ENCODE measurements around the gene FARP1.
"Not testable (repeated sequence)": the region's sequence is repeated elsewhere in the genome, so short reads cannot be mapped to it uniquely, and the experiment has no call there.

The FARP1 gene

DNA sequence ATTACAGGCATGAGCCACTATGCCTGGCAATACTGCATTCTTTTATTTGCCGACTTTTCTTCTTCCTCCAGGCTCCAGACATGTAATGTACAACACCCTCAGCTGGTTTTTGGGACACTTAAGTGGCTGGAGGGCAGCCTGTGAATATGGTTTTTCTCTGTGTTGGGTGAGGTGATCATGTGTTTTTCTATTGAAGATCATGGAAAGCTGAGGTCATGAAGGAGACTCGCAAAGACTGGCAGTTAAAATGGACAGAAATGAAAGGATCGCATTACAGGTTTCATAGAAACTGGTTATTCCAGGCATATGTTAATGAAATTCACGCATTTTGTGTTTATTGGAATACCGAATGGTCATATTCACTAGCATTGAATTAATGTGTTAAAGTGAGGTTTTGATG, 119.4 kb downstream of the FARP1 start:
- no peaks in the 10 kb centered on the region for H3K4me1 ChIP-seq (ENCODE audit: control insufficient read depth, insufficient read depth, low read length, unreplicated experiment)
- no peak overlapping the region for H3K4me3 ChIP-seq (ENCODE audit: low read depth, low read length)
- H2AFZ ChIP-seq (ENCODE audit: low read length, unreplicated experiment): no peak overlapping the region
- H3K27ac ChIP-seq (ENCODE audit: low read depth, low read length): no peak overlapping the region
- no peaks in the 10 kb centered on the region for H3K79me2 ChIP-seq (ENCODE audit: control insufficient read depth, insufficient read depth, low read length, unreplicated experiment)
- H3K27me3 ChIP-seq (ENCODE audit: insufficient read depth, low read length): no peaks in the 10 kb centered on the region
- H3K36me3 ChIP-seq (ENCODE audit: insufficient read depth, low read length): no peaks in the 10 kb centered on the region

DNA sequence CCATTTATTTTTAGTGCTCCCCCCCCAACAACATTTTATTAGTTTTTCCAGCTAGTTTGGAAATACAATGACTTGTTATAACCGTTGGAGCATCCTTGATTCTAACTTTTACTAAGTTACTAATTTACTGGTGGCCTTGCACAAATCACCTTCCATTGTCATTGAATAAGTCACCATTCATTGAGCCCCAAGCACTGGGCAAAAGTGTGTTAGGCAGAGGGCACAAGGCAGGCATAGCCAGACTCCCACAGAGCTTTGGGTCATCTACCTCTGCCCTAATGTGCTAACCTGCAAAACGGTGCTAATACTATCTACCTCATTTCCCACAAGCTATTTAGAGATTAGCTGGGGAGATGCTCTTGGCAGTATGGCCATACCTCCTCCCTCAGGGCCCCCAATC, 120.9 kb downstream of the FARP1 start:
- no peak overlapping the region for H3K4me3 ChIP-seq (ENCODE audit: low read depth, low read length)
- H3K4me1 ChIP-seq (ENCODE audit: control insufficient read depth, insufficient read depth, low read length, unreplicated experiment): no peaks in the 10 kb centered on the region
- no peaks in the 10 kb centered on the region for H3K27me3 ChIP-seq (ENCODE audit: insufficient read depth, low read length)
- no peak overlapping the region for H3K27ac ChIP-seq (ENCODE audit: low read depth, low read length)
- no peaks in the 10 kb centered on the region for H3K79me2 ChIP-seq (ENCODE audit: control insufficient read depth, insufficient read depth, low read length, unreplicated experiment)
- no peak overlapping the region for H2AFZ ChIP-seq (ENCODE audit: low read length, unreplicated experiment)
- H3K36me3 ChIP-seq (ENCODE audit: insufficient read depth, low read length): no peaks in the 10 kb centered on the region

DNA sequence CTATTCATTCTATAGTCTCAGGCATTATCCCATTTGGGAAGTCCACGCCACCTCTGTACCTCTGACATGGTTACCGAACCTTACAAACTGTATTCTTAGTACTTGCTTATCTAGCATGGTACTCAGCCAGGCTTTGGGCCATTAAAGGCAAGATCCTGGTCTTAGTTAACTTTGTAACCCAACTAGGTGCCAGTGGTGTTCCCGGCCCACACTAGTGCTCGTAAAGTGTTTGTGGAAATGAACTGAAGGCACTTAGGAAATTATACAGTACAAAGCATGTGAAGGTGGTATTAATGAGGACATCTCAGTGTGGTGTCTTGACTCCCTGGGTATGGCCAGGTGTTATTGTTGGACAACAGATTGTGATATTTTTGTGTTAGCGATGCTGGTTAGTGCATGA, 122.0 kb downstream of the FARP1 start:
- no peak overlapping the region for H2AFZ ChIP-seq (ENCODE audit: low read length, unreplicated experiment)
- H3K36me3 ChIP-seq (ENCODE audit: insufficient read depth, low read length): no peaks in the 10 kb centered on the region
- H3K79me2 ChIP-seq (ENCODE audit: control insufficient read depth, insufficient read depth, low read length, unreplicated experiment): no peaks in the 10 kb centered on the region
- no peaks in the 10 kb centered on the region for H3K4me1 ChIP-seq (ENCODE audit: control insufficient read depth, insufficient read depth, low read length, unreplicated experiment)
- H3K27me3 ChIP-seq (ENCODE audit: insufficient read depth, low read length): no peaks in the 10 kb centered on the region
- H3K4me3 ChIP-seq (ENCODE audit: low read depth, low read length): no peak overlapping the region
- H3K27ac ChIP-seq (ENCODE audit: low read depth, low read length): no peak overlapping the region

DNA sequence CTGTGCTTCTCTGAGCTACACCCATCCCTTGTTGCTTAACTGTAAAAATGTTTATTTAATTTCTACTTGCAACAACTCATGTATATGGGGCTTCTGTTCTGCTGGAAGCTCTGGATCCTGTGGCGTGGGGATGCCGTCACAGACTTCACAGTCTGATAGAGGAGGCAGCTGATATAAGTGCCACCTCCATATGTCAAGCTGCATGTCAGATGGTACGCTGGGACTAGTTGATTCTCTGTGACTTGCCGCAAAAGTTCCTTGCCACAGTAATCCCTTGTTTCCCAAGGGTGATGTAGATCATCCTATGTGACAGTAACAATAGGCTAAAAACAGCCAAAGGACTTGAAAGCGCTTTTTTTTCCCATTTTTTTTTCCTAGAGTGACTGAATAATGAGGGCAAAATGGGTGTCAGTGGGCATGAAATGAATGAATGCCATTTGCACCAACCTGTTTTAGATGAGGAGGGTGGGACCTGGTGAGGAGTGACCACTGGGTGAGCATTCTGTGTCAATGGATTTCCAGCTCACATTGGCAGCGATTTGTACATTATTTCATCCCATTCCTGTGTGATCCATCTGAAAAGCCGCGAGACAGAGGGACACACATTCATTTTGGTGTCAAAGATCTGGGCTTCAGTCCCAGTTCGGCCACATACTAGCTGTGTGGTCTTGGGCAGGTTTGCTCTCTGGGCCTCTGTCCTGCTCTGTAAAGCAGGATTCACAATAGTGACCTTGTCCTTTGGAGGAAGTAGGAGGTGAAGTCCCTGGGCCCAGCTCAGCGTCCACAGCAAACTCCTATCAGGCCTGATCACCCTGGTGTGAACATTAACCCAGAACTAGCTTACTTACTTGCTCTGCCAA, 123.0 kb downstream of the FARP1 start:
- Histone ChIP-seq H3K4me3 (ENCODE audit: low read depth, low read length) (no peak overlapping the region), H3K4me1 (ENCODE audit: control insufficient read depth, insufficient read depth, low read length, unreplicated experiment) (no peaks in the 10 kb centered on the region), H3K36me3 (ENCODE audit: insufficient read depth, low read length) (no peaks in the 10 kb centered on the region), H3K79me2 (ENCODE audit: control insufficient read depth, insufficient read depth, low read length, unreplicated experiment) (no peaks in the 10 kb centered on the region), H2AFZ (ENCODE audit: low read length, unreplicated experiment) (no peak overlapping the region), H3K27ac (ENCODE audit: low read depth, low read length) (no peak overlapping the region), H3K27me3 (ENCODE audit: insufficient read depth, low read length) (no peaks in the 10 kb centered on the region)

DNA sequence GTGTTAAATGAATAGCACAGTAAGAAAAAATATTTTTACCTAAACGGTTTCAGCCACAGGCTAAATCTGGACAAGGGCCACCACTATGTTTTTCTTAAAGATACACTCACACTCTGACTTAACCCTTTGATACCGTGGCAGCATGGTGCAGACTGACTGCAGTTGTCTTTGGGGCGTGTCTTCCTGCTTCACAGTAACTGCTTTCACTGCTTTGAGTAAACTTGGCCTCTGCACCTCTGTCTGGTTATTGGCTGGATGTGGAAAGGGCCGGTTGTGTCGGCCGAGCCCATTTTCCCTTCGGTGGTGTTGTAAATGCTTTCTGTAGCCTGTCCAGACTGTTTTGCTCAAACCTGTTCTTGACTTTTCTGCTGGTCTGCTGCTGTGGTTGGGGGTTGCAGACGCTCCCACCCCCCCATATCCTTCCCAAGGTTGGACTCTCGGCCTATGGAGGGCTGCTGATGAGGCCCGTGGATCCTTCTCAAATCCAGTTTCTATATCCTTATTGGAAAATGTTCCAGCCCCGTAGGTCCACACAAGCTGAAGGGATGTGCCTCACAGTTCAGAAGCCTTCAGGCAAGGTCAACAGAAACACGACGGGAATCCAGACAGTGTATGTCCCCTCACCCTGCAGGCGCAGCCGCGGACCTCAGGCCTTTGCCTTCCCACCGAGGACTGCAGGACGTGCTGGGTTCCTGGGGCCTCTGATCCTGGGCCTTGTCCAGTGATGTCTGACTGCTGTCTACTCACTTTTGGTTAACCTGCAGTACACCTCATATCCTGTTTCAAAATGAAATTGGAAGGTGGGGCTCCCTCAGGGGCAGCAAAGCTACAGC, 124.4 kb downstream of the FARP1 start:
- Histone ChIP-seq H3K4me3 (ENCODE audit: low read depth, low read length) (no peak overlapping the region), H3K36me3 (ENCODE audit: insufficient read depth, low read length) (no peaks in the 10 kb centered on the region), H3K27me3 (ENCODE audit: insufficient read depth, low read length) (no peaks in the 10 kb centered on the region), H3K27ac (ENCODE audit: low read depth, low read length) (no peak overlapping the region), H3K4me1 (ENCODE audit: control insufficient read depth, insufficient read depth, low read length, unreplicated experiment) (no peaks in the 10 kb centered on the region), H2AFZ (ENCODE audit: low read length, unreplicated experiment) (no peak overlapping the region), H3K79me2 (ENCODE audit: control insufficient read depth, insufficient read depth, low read length, unreplicated experiment) (no peaks in the 10 kb centered on the region)

DNA sequence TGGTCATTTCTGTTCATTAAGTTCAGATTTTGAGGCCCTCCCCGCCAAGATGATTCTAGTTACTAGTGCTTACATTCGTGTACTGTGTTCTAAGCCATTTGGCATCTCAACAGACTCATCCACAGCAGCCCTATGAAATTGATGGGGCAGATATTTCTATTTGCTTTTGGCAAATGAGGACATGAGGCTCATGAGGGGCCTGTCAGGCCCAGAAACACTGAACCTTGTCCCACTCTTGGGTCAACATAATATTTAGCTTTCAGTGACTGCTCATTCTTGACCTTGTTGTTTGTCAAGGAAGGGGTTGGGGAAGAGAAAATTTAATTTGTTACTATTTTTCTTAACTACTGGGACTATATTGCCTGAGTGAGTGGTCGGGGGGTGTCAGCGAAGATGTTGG, 126.5 kb downstream of the FARP1 start:
- Histone ChIP-seq H3K27me3 (ENCODE audit: insufficient read depth, low read length) (no peaks in the 10 kb centered on the region), H3K36me3 (ENCODE audit: insufficient read depth, low read length) (no peaks in the 10 kb centered on the region), H2AFZ (ENCODE audit: low read length, unreplicated experiment) (no peak overlapping the region), H3K79me2 (ENCODE audit: control insufficient read depth, insufficient read depth, low read length, unreplicated experiment) (peaks cover 6% of the 10 kb centered on the region), H3K4me3 (ENCODE audit: low read depth, low read length) (no peak overlapping the region), H3K4me1 (ENCODE audit: control insufficient read depth, insufficient read depth, low read length, unreplicated experiment) (peaks cover 2% of the 10 kb centered on the region), H3K27ac (ENCODE audit: low read depth, low read length) (no peak overlapping the region)

DNA sequence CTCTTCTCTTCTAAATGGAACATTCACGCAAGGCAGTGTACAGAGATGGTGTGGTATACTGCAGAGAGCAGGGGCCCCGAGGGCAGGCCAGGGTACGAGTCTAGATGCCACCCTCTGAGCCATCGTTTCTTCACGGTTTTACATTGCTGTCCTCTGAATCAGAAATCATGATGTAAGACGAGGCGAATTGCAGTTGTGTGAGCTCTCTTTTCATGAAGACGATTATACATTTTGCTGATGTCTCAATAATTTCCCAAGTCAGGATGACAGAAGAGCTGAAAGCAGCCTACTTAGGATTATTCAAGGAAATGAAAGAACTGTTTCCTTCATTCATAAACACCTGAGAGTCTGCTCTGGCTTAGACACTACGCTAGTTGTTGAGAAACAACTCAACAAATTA, 127.9 kb downstream of the FARP1 start:
- H2AFZ ChIP-seq (ENCODE audit: low read length, unreplicated experiment): no peak overlapping the region
- H3K4me1 ChIP-seq (ENCODE audit: control insufficient read depth, insufficient read depth, low read length, unreplicated experiment): peaks cover 10% of the 10 kb centered on the region
- no peaks in the 10 kb centered on the region for H3K27me3 ChIP-seq (ENCODE audit: insufficient read depth, low read length)
- H3K79me2 ChIP-seq (ENCODE audit: control insufficient read depth, insufficient read depth, low read length, unreplicated experiment): peaks cover 6% of the 10 kb centered on the region
- no peak overlapping the region for H3K4me3 ChIP-seq (ENCODE audit: low read depth, low read length)
- no peak overlapping the region for H3K27ac ChIP-seq (ENCODE audit: low read depth, low read length)
- no peaks in the 10 kb centered on the region for H3K36me3 ChIP-seq (ENCODE audit: insufficient read depth, low read length)

DNA sequence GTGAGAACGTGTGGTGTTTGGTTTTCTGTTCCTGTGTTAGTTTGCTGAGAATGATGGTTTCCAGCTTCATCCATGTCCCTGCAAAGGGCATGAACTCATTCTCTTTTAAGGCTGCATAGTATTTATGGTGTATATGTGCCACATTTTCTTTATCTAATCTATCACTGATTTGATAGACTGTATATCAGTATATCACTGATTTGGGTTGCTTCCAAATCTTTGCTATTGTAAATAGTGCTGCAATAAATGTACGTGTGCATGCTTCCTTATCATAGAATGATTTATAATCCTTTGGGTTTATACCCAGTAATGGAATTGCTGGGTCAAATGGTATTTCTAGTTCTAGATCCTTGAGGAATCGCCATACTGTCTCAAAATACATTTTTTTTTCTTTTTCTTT, 128.8 kb downstream of the FARP1 start:
- H3K27me3 ChIP-seq (ENCODE audit: insufficient read depth, low read length); H3K79me2 ChIP-seq (ENCODE audit: control insufficient read depth, insufficient read depth, low read length, unreplicated experiment); H2AFZ ChIP-seq (ENCODE audit: low read length, unreplicated experiment); H3K4me3 ChIP-seq (ENCODE audit: low read depth, low read length); H3K36me3 ChIP-seq (ENCODE audit: insufficient read depth, low read length); H3K27ac ChIP-seq (ENCODE audit: low read depth, low read length): not testable (repeated sequence)
- H3K4me1 ChIP-seq (ENCODE audit: control insufficient read depth, insufficient read depth, low read length, unreplicated experiment): peaks cover 10% of the 10 kb centered on the region

DNA sequence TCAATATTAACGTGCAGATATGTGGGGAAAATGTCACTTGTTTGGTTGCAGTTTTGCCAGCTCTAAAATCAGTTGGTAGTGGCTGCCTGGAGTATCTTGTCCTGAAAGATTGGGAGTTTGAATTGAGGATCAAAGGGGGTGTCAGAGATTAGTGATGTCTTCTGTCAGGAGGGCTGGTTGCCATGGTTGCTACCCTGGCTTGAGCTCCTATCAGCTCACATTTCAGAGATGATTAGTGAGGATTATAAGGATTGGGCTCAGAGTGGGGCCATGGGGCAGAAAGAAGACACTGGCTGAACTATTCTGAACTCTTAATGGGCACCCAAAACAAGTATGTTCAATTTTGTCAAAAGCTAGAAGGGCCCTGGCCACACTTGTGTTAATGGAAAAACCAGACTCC, 129.7 kb downstream of the FARP1 start:
- Histone ChIP-seq H3K27ac (ENCODE audit: low read depth, low read length) (no peak overlapping the region), H3K79me2 (ENCODE audit: control insufficient read depth, insufficient read depth, low read length, unreplicated experiment) (peaks cover 8% of the 10 kb centered on the region), H3K27me3 (ENCODE audit: insufficient read depth, low read length) (no peaks in the 10 kb centered on the region), H3K36me3 (ENCODE audit: insufficient read depth, low read length) (no peaks in the 10 kb centered on the region), H3K4me1 (ENCODE audit: control insufficient read depth, insufficient read depth, low read length, unreplicated experiment) (peaks cover 10% of the 10 kb centered on the region), H2AFZ (ENCODE audit: low read length, unreplicated experiment) (no peak overlapping the region), H3K4me3 (ENCODE audit: low read depth, low read length) (no peak overlapping the region)

DNA sequence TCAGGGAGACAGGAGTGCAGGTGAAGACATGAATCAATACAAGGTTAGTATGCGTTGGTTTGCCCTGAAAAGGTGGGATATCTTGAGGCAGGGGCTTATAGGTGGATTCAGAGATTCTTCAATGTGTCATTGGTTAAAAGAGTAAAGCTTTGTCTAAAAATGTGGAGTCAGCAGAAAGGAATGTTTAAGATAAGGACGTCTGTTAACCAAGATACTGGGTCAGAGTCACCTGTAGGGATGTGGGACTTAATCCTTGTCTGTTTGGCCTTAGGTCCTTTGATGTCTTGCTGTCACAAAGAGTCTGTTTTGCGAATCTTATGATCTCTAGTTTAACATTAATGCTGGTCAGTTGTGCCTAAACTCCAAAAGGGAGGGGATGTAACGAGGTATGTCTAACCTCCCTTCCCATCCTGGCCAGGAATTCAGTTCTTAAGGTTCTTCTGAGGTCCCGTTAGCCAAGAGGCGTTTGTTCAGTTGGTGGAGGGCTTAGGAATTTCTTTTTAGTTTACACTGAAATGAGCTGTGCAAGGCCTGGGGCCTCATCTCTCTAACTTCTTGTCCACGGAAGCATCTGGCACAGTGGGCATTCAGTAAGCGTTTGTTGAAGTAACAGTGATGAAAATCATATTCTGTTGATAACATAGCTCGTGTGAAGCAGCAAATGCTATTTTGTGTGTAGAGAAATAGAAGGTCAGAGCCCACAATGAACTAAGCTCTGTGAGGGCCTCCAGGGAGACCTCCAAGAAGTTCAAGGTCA, 130.4 kb downstream of the FARP1 start:
- H3K79me2 ChIP-seq (ENCODE audit: control insufficient read depth, insufficient read depth, low read length, unreplicated experiment): peaks cover 8% of the 10 kb centered on the region
- peaks cover 10% of the 10 kb centered on the region for H3K4me1 ChIP-seq (ENCODE audit: control insufficient read depth, insufficient read depth, low read length, unreplicated experiment)
- no peak overlapping the region for H3K27ac ChIP-seq (ENCODE audit: low read depth, low read length)
- no peaks in the 10 kb centered on the region for H3K27me3 ChIP-seq (ENCODE audit: insufficient read depth, low read length)
- H3K4me3 ChIP-seq (ENCODE audit: low read depth, low read length): no peak overlapping the region
- H3K36me3 ChIP-seq (ENCODE audit: insufficient read depth, low read length): no peaks in the 10 kb centered on the region
- no peak overlapping the region for H2AFZ ChIP-seq (ENCODE audit: low read length, unreplicated experiment)

All from ACC112 (cell line).